Measurements from ENCODE around the gene RTP1.
"Not testable (repeated sequence)": the region's sequence is repeated elsewhere in the genome, so short reads cannot be mapped to it uniquely, and the experiment has no call there.

Gene RTP1

DNA sequence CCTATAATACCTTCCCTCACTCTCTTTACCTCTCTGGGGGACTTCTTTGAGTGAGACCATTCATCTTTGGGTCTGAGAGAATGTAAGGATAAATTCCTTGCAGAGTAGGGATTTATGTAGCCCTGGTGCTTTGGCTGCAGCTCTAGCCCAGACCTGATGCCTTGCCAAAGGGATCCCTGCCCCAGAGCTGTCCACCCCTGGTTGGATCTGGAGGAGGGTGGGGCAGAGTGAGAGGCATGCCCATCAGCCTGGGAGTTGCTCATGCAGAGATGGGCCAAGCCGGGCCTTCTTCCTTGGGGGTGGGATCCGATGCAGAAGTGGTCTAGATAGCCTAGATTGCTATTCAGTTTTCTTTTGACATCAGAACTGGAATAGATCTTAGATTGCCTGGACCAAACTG is 31.5 kb downstream of the RTP1 start:
- no peak for DNase-seq
- in situ Hi-C loops (cut with HindIII; ENCODE audit: low pct_ligation_motif_present, low pct_unique_long_range_greater_than_20kb, low sequenced_read_pairs), result no loop called here

DNA sequence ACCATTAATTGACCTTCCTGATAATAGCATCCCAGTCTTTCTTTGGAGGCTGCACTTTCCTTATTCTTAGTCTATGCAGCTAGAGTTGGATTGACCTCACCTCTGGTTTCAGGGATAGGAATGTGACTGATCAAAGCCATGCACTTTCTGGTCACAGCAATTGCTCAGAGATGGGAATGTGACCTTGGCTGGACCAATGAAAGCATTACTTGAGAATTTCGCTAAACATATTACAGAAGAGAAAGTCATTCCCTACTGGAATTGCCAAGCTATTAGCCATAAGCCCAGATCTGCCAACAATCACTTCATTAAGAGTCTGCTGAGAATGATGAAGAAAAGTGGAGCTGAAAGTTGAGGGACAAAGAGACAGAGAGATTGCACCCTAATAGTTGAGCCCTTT is 32.7 kb downstream of the RTP1 start:
- no peak for DNase-seq
- in situ Hi-C loops (cut with HindIII; ENCODE audit: low pct_ligation_motif_present, low pct_unique_long_range_greater_than_20kb, low sequenced_read_pairs), result no loop called here

- DNase-seq, result no peak
- in situ Hi-C loops (cut with HindIII; ENCODE audit: low pct_ligation_motif_present, low pct_unique_long_range_greater_than_20kb, low sequenced_read_pairs), result no loop called here
These were observed 39.7 kb downstream of the RTP1 start for GRCh38 chr3:187236962-187237361.

GRCh38 chr3:187237741-187238140 is 40.5 kb downstream of the RTP1 start:
- in situ Hi-C loops (cut with HindIII; ENCODE audit: low pct_ligation_motif_present, low pct_unique_long_range_greater_than_20kb, low sequenced_read_pairs), result no loop called here
- no peak for DNase-seq

- in situ Hi-C loops (cut with HindIII; ENCODE audit: low pct_ligation_motif_present, low pct_unique_long_range_greater_than_20kb, low sequenced_read_pairs), result no loop called here
These were observed 41.0 kb downstream of the RTP1 start for GRCh38 chr3:187238239-187238638.

DNA sequence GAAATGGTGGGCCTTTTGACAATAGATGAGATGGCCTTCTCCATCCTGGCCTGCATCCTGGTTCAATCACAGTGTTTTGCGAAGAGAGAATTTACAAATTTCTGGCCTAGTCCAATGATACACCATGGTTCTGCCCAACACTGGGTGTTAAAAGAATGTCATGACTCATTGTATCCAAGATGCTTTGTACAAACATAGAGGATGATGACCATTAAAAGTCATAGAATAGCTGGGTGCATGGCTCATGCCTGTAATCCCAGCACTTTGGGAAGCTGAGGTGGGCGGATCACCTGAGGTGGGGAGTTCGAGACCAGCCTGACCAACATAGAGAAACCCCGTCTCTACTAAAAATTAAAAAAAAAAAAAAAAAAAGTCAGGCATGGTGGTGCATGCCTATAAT is 41.5 kb downstream of the RTP1 start:
- in situ Hi-C loops (cut with HindIII; ENCODE audit: low pct_ligation_motif_present, low pct_unique_long_range_greater_than_20kb, low sequenced_read_pairs); DNase-seq: not testable (repeated sequence)

More at GRCh38 chr3:187238239-187238638, 41.0 kb downstream of the RTP1 start:
- DNase-seq, result no peak

- no peak for DNase-seq
- in situ Hi-C loops (cut with HindIII; ENCODE audit: low pct_ligation_motif_present, low pct_unique_long_range_greater_than_20kb, low sequenced_read_pairs), result no loop called here
These were observed 45.1 kb downstream of the RTP1 start for GRCh38 chr3:187242435-187242834.

DNA sequence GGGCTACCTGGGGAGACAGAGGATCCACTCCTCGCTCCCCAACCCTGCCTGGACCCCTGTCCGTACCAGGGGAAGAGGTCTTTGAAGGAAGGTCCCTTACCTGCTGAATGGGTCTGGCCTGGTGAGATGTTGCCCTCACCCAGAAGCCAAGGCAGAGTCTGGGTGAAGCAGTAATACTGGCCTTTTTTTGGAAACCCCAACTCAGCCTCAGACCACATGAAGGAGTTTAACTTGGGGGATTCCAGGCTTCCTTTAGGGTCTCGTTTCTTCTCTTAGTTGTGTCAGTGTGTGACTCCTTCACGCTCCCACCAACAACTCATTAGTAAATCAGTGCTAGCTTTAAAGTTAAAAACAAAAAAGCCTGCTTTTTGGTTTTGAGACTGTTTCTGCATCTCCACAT is 45.6 kb downstream of the RTP1 start:
- in situ Hi-C loops (cut with HindIII; ENCODE audit: low pct_ligation_motif_present, low pct_unique_long_range_greater_than_20kb, low sequenced_read_pairs), result no loop called here
- no peak for DNase-seq

GRCh38 chr3:187243933-187244524 is 46.7 kb downstream of the RTP1 start:
- in situ Hi-C loops (cut with HindIII; ENCODE audit: low pct_ligation_motif_present, low pct_unique_long_range_greater_than_20kb, low sequenced_read_pairs), result no loop called here

DNA sequence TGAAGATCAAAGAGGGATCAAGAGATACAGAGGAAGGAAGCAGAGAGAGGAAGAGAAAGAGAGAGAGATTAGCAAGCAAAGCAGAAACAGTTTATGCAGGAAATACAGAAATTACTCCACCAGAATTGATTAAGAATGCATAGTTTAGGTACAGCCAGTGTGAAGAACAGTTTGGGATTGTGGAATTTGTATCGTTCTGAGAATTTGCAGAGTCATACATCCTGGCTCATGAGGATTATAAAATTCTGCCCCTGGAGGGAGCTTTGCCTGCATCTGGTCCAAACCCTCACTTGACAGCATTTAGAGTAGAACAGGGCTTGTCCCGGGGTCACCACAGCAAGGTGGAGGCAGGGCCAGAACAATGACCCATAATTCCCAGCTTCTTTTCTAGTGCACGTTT is 50.1 kb downstream of the RTP1 start:
- no peak for DNase-seq
- in situ Hi-C loops (cut with HindIII; ENCODE audit: low pct_ligation_motif_present, low pct_unique_long_range_greater_than_20kb, low sequenced_read_pairs), result no loop called here

More at GRCh38 chr3:187243933-187244524, 46.7 kb downstream of the RTP1 start:
- DNase-seq, result no peak

All from ACHN (cell line).